Kidney (tissue), 14 donors: ENCODE results near the gene LSM3. TPM values are rescaled to one million over a fixed set of nuclear protein-coding genes. Genes with fewer than 3 reads are reported as not detected.

Source experiments
- DNase-seq, 5 donors: peaks; one replicate each; pipeline ENCODE4 v3.0.0-alpha.2; 2013 to 2020
- FAIRE-seq: peaks from 2 replicates; lab custom pipeline; 2012; peaks lifted over from hg19 to GRCh38; lab: Jason Lieb, UNC
- H3K27ac ChIP-seq, 2 donors: one replicate each; pipeline ENCODE4 v1.7.0; 2013; ENCODE audit warnings: low read depth in 2 of 2, low read length in 2 of 2, inconsistent platforms in 1 of 2
- H3K27me3 ChIP-seq: one replicate; pipeline ENCODE4 v1.7.1; 2013; ENCODE audit warnings: low read length, inconsistent platforms; ENCODE audit not compliant: control insufficient read depth, insufficient read depth
- H3K36me3 ChIP-seq, 3 donors: one replicate each; pipeline versions ENCODE4 v1.7.0 to v1.7.1; 2013; ENCODE audit warnings: low read length in 3 of 3, control low read depth in 1 of 3, inconsistent platforms in 1 of 3; ENCODE audit not compliant: insufficient read depth in 3 of 3, control insufficient read depth in 2 of 3
- H3K4me1 ChIP-seq, 3 donors: one replicate each; pipeline versions ENCODE4 v1.7.0 to v1.7.1; 2013; ENCODE audit warnings: low read length in 3 of 3, inconsistent platforms in 1 of 3, low read depth in 1 of 3; ENCODE audit not compliant: control insufficient read depth in 2 of 3, insufficient read depth in 2 of 3
- H3K4me3 ChIP-seq, 3 donors: one replicate each; pipeline versions ENCODE4 v1.7.0 to v1.8.1; 2013; ENCODE audit warnings: low read length in 3 of 3, control low read depth in 1 of 3, inconsistent platforms in 1 of 3
- H3K9ac ChIP-seq, 3 donors: one replicate each; pipeline versions ENCODE4 v1.7.0 to v1.7.1; 2013; ENCODE audit warnings: low read length in 3 of 3, control low read depth in 1 of 3, inconsistent platforms in 1 of 3
- H3K9me3 ChIP-seq, 3 donors: one replicate each; pipeline versions ENCODE4 v1.7.0 to v1.7.1; 2013; ENCODE audit warnings: low read length in 3 of 3, control low read depth in 1 of 3, inconsistent platforms in 1 of 3; ENCODE audit not compliant: control insufficient read depth in 2 of 3, insufficient read depth in 1 of 3
- CTCF ChIP-seq: IDR thresholded peaks from 3 replicates; pipeline ENCODE4 v1.5.1; 2012; ENCODE audit warnings: mild to moderate bottlenecking, moderate library complexity, borderline replicate concordance; ENCODE audit not compliant: insufficient read depth; ENCODE audit errors: extremely low read depth
- intact Hi-C: fragments of 100-400 bp; cut with DNase I; formaldehyde crosslinking; loops from one replicate; pipeline ENCODE4 v1.11.1; 2022
- polyA plus RNA-seq: library from polyadenylated mRNA; stranded (reverse); fragments of 350-450 nt; fragmentation: Illumina TruSeq; extraction: RNeasy Lipid Tissue Mini Kit (QIAGEN cat#74804); gene quantifications from one replicate; pipeline ENCODE4 v1.2.3, GENCODE V29; 2014; ENCODE audit warnings: low read depth, low replicate concordance; ENCODE audit not compliant: insufficient read depth
- total RNA-seq: library from RNA; stranded (reverse); fragmentation: NEBNext Ultra II Directional; extraction: Animal tissue kit (Norgen Biotek cat#: 25700); gene quantifications from one replicate; pipeline ENCODE4 v1.2.1, GENCODE V29; 2021
- donor health status: control.
- donor health status: control.
- donor health status: control.
- donor health status: control.
- donor health status: control.
- donor health status: DM: yes; HTN: yes; CAD: no.
- donor health status: Normal renal cell carcinoma (clear cell type).

Gene LSM3
- total and polyA plus RNA-seq, 2 donors from 2014 or later: 11.9 to 30.2 TPM

DNA sequence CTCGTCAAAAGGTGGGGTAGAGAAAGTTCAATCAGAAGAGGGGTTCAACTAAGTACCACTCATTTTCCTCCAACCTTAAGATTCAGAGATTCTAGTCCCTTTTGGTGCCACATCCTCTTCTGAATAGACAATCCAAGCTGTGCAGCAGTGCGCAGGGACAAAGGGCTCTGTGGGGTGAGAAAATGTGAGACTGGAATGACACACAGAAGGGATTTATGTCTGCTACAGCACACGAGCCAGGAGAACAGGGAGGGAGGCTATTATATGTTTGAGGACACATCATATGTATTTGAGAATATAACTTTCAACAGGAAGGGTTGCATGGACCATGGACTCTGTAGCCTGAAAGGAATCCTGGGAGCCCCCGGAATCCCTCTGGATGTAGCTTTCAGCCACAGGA, 33.0 kb downstream of the LSM3 start:
- H3K27me3 ChIP-seq: no peaks in the 10 kb centered on the region
- no peak overlapping the region for H3K4me3 ChIP-seq
- H3K9ac ChIP-seq: no peak overlapping the region
- no peaks in the 10 kb centered on the region for H3K9me3 ChIP-seq
- H3K27ac ChIP-seq: no peak overlapping the region
- peaks cover 0 to 12% (median 0%) of the 10 kb centered on the region in 3 donors for H3K4me1 ChIP-seq
- DNase-seq: no peak
- no peak for FAIRE-seq
- intact Hi-C loops: no loop called here
- no peaks in the 10 kb centered on the region for H3K36me3 ChIP-seq
- no peak for TF ChIP-seq CTCF

DNA sequence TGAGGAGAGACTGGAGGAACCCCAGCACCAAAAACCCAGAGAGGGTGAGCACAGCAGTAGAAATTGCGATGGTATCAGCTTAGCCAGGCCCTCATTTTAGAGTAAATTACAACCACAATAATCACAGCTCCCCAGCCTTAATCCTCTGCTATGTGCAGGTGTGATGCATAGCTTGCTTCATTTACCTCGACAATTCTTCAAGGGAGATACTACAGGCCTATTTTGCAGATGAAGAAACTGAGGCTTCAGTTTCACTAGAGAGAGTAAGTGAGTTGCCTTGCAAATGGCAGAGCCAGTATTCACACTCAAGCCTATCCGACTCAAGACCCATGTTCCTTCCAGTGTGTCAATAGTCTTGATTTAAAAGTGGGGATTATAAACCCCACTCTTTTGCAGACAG, 33.4 kb downstream of the LSM3 start:
- intact Hi-C loops: no loop called here
- Histone ChIP-seq H3K9ac (no peak overlapping the region), H3K27me3 (no peaks in the 10 kb centered on the region), H3K4me3 (no peak overlapping the region), H3K36me3 (no peaks in the 10 kb centered on the region), H3K9me3 (no peaks in the 10 kb centered on the region), H3K4me1 (peaks cover 0 to 12% (median 0%) of the 10 kb centered on the region in 3 donors), H3K27ac (no peak overlapping the region)
- no peak for TF ChIP-seq CTCF
- DNase-seq (no peak), FAIRE-seq (no peak)

DNA sequence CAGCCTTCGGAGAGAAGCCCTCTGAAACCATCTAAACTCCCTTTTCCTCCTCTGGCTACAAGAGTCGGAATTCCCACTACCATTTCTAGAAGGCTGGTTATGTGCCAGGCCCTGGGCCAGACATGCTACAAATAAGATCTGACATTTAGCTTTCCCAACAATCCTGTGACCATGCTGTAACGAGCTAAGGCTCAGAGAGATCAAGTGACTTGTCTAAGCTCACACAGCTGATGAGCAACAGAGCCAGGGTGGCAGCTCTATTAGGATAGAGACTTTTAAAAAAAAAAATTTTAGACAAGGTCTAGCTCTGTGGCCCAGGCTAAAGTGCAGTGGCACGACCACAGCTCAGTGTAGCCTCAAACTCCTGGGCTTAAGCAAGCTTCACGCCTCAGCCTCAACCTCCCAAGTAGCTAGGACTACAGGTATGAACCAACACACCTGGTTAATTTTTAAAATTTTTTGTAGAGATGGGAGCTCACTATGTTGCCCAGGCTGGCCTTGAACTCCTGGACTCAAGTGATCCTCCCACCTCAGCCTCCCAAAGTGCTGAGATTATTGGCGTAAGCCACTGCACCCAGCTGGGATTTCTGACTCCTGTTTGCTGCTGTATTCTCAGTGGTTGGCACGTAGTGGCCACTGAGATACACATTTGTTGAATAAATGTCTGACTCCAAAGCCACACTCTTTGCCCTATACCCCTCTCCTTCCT, 34.6 kb downstream of the LSM3 start:
- no peaks in the 10 kb centered on the region for H3K27me3 ChIP-seq
- FAIRE-seq: no peak
- intact Hi-C loops: no loop called here
- no peak for DNase-seq
- no peak overlapping the region for H3K9ac ChIP-seq
- H3K27ac ChIP-seq: no peak overlapping the region
- no peaks in the 10 kb centered on the region for H3K9me3 ChIP-seq
- peaks cover 0 to 12% (median 0%) of the 10 kb centered on the region in 3 donors for H3K4me1 ChIP-seq
- no peak overlapping the region for H3K4me3 ChIP-seq
- TF ChIP-seq CTCF: no peak
- no peaks in the 10 kb centered on the region for H3K36me3 ChIP-seq
